ENCODE measurements around the gene RRP9. TPM values are rescaled to one million over a fixed set of nuclear protein-coding genes. Genes with fewer than 3 reads are reported as not detected.

The RRP9 gene
- total and polyA plus RNA-seq, 2 donors (not counting 3 experiments of a cell fraction or from before 2014, with no cell fraction given), result 26.0 to 30.1 TPM

- Histone ChIP-seq H3K79me2 (ENCODE audit: control insufficient read depth, insufficient read depth, low read length) (peaks cover 16% of the 10 kb centered on the region), H3K27ac (ENCODE audit: insufficient read depth, low read depth, low read length) (no peak overlapping the region), H3K4me1 (ENCODE audit: control insufficient read depth, extremely low read depth, insufficient read depth, low read length) (peaks cover 17% of the 10 kb centered on the region), H3K9me1 (replicated peaks; ENCODE audit: control insufficient read depth, extremely low read depth, insufficient read depth, low read length) (no peaks in the 10 kb centered on the region), H3K9ac (replicated peaks; ENCODE audit: extremely low read depth, insufficient read depth, low read length) (no peak overlapping the region), H3K27me3 (ENCODE audit: control insufficient read depth in 2 of 2, insufficient read depth in 2 of 2, low read length in 2 of 2) (no peaks in the 10 kb centered on the region), H3K4me3 (replicated peaks in 1 of 3; ENCODE audit: insufficient read depth in 1 of 3, low read depth in 1 of 3, low read length in 3 of 3) (no peak overlapping the region), H3K4me2 (ENCODE audit: insufficient read depth, low read length) (no peak overlapping the region), H3K9me3 (replicated peaks; ENCODE audit: control insufficient read depth, insufficient read depth, low read length) (no peaks in the 10 kb centered on the region), H3K36me3 (ENCODE audit: control insufficient read depth in 2 of 2, extremely low read depth in 1 of 2, insufficient read depth in 2 of 2, low read length in 2 of 2) (peaks cover 0 to 38% of the 10 kb centered on the region in 2 experiments), H4K20me1 (replicated peaks; ENCODE audit: control insufficient read depth, extremely low read depth, insufficient read depth, low read length) (no peaks in the 10 kb centered on the region), H2AFZ (ENCODE audit: low read depth, low read length) (no peak overlapping the region)
- CTCF ChIA-PET, result no interaction called here
- dilution Hi-C loops (cut with MboI; ENCODE audit: extremely low pct_ligation_motif_present, low sequenced_read_pairs) (no loop called here), intact Hi-C loops (cut with micrococcal nuclease) (no loop called here)
- POLR2A ChIA-PET, result interaction anchor here (0.6 kb wide), 1 partner anchor 407 kb away, joined by 4 read pairs; no protein-coding TSS in a partner anchor
- FAIRE-seq (no peak), DNase-seq (ENCODE audit: low read depth, low spot score) (no peak)
- TF ChIP-seq JUN (IDR thresholded peaks at IDR 0.05; ENCODE audit: borderline replicate concordance, insufficient read depth, insufficient read length, low read depth) (no peak), FOS (IDR thresholded peaks at IDR 0.05; ENCODE audit: borderline replicate concordance, insufficient read depth, low read length) (no peak), GATA2 (IDR thresholded peaks at IDR 0.05; ENCODE audit: insufficient read depth, insufficient read length, low read depth, low read length) (no peak), MAX (IDR thresholded peaks at IDR 0.05; ENCODE audit: insufficient read depth, insufficient read length) (no peak), POLR2AphosphoS5 (IDR thresholded peaks at IDR 0.05; ENCODE audit: insufficient read depth, low read depth, low read length) (no peak), EZH2 (IDR thresholded peaks at IDR 0.05; ENCODE audit: borderline replicate concordance, low read depth, low read length, severe bottlenecking) (no peak), CTCF (IDR thresholded peaks at IDR 0.05; ENCODE audit: extremely low read depth in 1 of 2, insufficient read depth in 1 of 2, low read depth in 1 of 2, low read length in 2 of 2) (no peak), POLR2A (IDR thresholded peaks at IDR 0.05; ENCODE audit: low read depth, low read length) (no peak), MYC (IDR thresholded peaks at IDR 0.05; ENCODE audit: low read depth, low read length) (no peak)
- BruUV-seq (replicated peaks), result no TSS peak
These were observed 3.9 kb downstream of the RRP9 start for GRCh38 chr3:51937611-51938450.

All from endothelial cell of umbilical vein (primary cell).